K562 (cell line): ENCODE data around the gene ST6GAL1. TPM values are rescaled to one million over a fixed set of nuclear protein-coding genes. Genes with fewer than 3 reads are reported as not detected.

Experiments used
- BACH1 ChIP-seq: fragments of 200-800 bp; sonication (Bioruptor generic); IDR thresholded peaks from 2 replicates; pipeline ENCODE4 v1.6.1; 2016; ENCODE audit warnings: missing genetic modification characterization, missing compliant biosample characterization
- CBFA2T2 ChIP-seq: fragments of 450-650 bp; conservative IDR thresholded peaks from 2 replicates; pipeline ENCODE4 v1.6.1; 2017; ENCODE audit warnings: mild to moderate bottlenecking
- CTBP1 ChIP-seq: fragments of 450-650 bp; IDR thresholded peaks from 2 replicates; pipeline ENCODE4 v1.6.1; 2016; ENCODE audit warnings: borderline replicate concordance
- CXXC5 ChIP-seq: fragments of 250-450 bp; sonication (Bioruptor Pico); IDR thresholded peaks from 2 replicates; pipeline ENCODE4 v1.8.0; 2022; ENCODE audit warnings: inconsistent platforms, mild to moderate bottlenecking, moderate library complexity
- FIP1L1 ChIP-seq: fragments of 200-400 bp; formaldehyde crosslinking; IDR thresholded peaks from 2 replicates; pipeline ENCODE4 v1.6.1; 2018; ENCODE audit warnings: mild to moderate bottlenecking, low read depth, low read length; ENCODE audit not compliant: poor library complexity, severe bottlenecking
- HMG20A ChIP-seq: fragments of 450-650 bp; formaldehyde crosslinking; conservative IDR thresholded peaks from 2 replicates; pipeline ENCODE4 v1.4.0; 2020; ENCODE audit warnings: mild to moderate bottlenecking, mixed read lengths
- KDM1A ChIP-seq, 2 experiments: fragments of 450-650 bp; IDR thresholded peaks; 2 replicates each; pipeline ENCODE4 v1.6.1; 2016; ENCODE audit warnings: mild to moderate bottlenecking in 2 of 2
- LEF1 ChIP-seq: fragments of 450-650 bp; IDR thresholded peaks from 2 replicates; pipeline ENCODE4 v1.6.1; 2016; ENCODE audit warnings: mild to moderate bottlenecking
- MEIS2 ChIP-seq: fragments of 450-650 bp; IDR thresholded peaks from 2 replicates; pipeline ENCODE4 v1.6.1; 2014; ENCODE audit warnings: mild to moderate bottlenecking; ENCODE audit not compliant: partially characterized antibody
- PURB ChIP-seq: sonication (generic); formaldehyde crosslinking; IDR thresholded peaks from 2 replicates; pipeline ENCODE4 v1.9.0; 2021; ENCODE audit warnings: low read depth, mild to moderate bottlenecking, missing genetic modification reagents
- RBFOX2 ChIP-seq: fragments of 200-400 bp; formaldehyde crosslinking; IDR thresholded peaks from 2 replicates; pipeline ENCODE4 v1.6.1; 2017; ENCODE audit warnings: low read depth, mild to moderate bottlenecking, low read length, moderate library complexity
- RBM25 ChIP-seq: fragments of 200-400 bp; formaldehyde crosslinking; IDR thresholded peaks from 2 replicates; pipeline ENCODE4 v1.6.1; 2018; ENCODE audit warnings: low read length, low read depth, moderate library complexity; ENCODE audit not compliant: severe bottlenecking
- RBM39 ChIP-seq: fragments of 200-400 bp; formaldehyde crosslinking; optimal IDR thresholded peaks from 2 replicates; pipeline ENCODE3; 2018; ENCODE audit warnings: low read depth, low read length
- SAFB ChIP-seq: fragments of 200-400 bp; formaldehyde crosslinking; IDR thresholded peaks from 2 replicates; pipeline ENCODE4 v1.6.1; 2017; ENCODE audit warnings: low read depth, low read length, borderline replicate concordance
- SPI1 ChIP-seq: IDR thresholded peaks from 2 replicates; pipeline ENCODE4 v1.6.1; 2011; ENCODE audit warnings: low read depth, low read length, control low read depth, borderline replicate concordance
- STAT5A ChIP-seq: IDR thresholded peaks from 2 replicates; pipeline ENCODE4 v1.6.1; 2012; ENCODE audit warnings: low read length, inconsistent platforms, borderline replicate concordance
- THAP7 ChIP-seq: fragments of 250-450 bp; sonication (Bioruptor Pico); IDR thresholded peaks from 2 replicates; pipeline ENCODE4 v1.5.0; 2021
- ZFP1 ChIP-seq: fragments of 450-650 bp; formaldehyde crosslinking; IDR thresholded peaks from 2 replicates; pipeline ENCODE4 v1.4.0; 2020; ENCODE audit warnings: mild to moderate bottlenecking, mixed read lengths
- ZNF274 ChIP-seq: IDR thresholded peaks from 2 replicates; pipeline ENCODE4 v1.6.1; 2011; ENCODE audit warnings: low read depth, mild to moderate bottlenecking, low read length, moderate library complexity, borderline replicate concordance
- ZNF699 ChIP-seq: fragments of 250-450 bp; sonication (Bioruptor Pico); IDR thresholded peaks from 2 replicates; pipeline ENCODE4 v1.8.0; 2021; ENCODE audit warnings: mild to moderate bottlenecking, moderate library complexity; ENCODE audit not compliant: insufficient replicate concordance
- polyA plus RNA-seq, 8 experiments: library from polyadenylated mRNA; depleted of rRNA in 4 of 8; stranded (reverse) in 5 of 8; unstranded in 3 of 8; fragments of >200 nt; fragmentation: Nextera tagmentation in 2 of 8; fragmentation: Illumina TruSeq in 1 of 8; extraction: Ambion mirVana in 2 of 8; extraction: Trizol in 1 of 8; gene quantifications; 2 replicates each; pipeline versions ENCODE4 v1.2.1 to v1.2.3, GENCODE V29; 2011 to 2014; ENCODE audit warnings: inconsistent platforms in 1 of 8, missing spikeins in 1 of 8
- total RNA-seq, 7 experiments: library from RNA; depleted of rRNA in 6 of 7; stranded (reverse); fragments of >200 nt in 6 of 7; fragmentation: Illumina TruSeq in 2 of 7; extraction: Trizol in 2 of 7; gene quantifications; 2 replicates each; pipeline versions ENCODE4 v1.2.1 to v1.2.3, GENCODE V29; 2011 to 2021; ENCODE audit warnings: low replicate concordance in 1 of 7
- TF ChIP-seq, protein P1 (sequence below): fragments of 450-650 bp; IDR thresholded peaks from 2 replicates; pipeline ENCODE4 v1.6.1; 2018; ENCODE audit not compliant: partially characterized antibody
- TF ChIP-seq, protein P2 (sequence below): fragments of 250-450 bp; sonication (Bioruptor Pico); IDR thresholded peaks from 2 replicates; pipeline ENCODE4 v1.8.0; 2021; ENCODE audit warnings: mild to moderate bottlenecking, moderate library complexity
- TF ChIP-seq, protein P3 (sequence below): sonication (generic); formaldehyde crosslinking; IDR thresholded peaks from 2 replicates; pipeline ENCODE4 v1.5.0; 2020; ENCODE audit warnings: missing genetic modification reagents

Gene ST6GAL1
- total and polyA plus RNA-seq, 9 of the 15 experiments (the other 6 are each of a cell fraction or from before 2014, with no cell fraction given) = 31.9 to 145 (median 71.0) TPM

DNA sequence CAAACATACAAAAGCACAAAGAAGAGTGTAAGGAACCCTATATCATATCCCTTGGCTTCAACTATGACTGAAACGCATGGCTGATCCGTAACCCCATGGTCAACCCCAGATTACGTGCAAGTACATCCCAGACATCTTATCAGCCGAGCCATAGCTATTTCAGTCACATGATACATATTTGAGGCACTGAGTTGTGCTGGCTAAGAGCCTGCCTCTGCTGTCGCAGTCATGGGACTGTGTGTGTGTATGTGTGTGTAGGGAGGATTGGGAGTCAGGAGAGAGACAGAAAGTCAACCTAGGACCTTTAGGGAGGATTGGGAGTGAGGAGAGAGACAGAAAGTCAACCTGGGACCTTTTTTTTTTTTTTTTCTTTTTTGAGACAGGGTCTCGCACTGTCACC is 8.4 kb downstream of the ST6GAL1 start (continued):
- TF ChIP-seq BACH1 (tag) = no peak; the same call in 1 of the 2 replicates
- peak; percentile 83 for TF ChIP-seq CBFA2T2
- peak; percentile 31; the same call in 1 of the 2 replicates for TF ChIP-seq STAT5A
- peak; percentile 50 for TF ChIP-seq MEIS2
- TF ChIP-seq RBM39 = no peak
- no peak for TF ChIP-seq ZNF699
- TF ChIP-seq, protein P1, sequence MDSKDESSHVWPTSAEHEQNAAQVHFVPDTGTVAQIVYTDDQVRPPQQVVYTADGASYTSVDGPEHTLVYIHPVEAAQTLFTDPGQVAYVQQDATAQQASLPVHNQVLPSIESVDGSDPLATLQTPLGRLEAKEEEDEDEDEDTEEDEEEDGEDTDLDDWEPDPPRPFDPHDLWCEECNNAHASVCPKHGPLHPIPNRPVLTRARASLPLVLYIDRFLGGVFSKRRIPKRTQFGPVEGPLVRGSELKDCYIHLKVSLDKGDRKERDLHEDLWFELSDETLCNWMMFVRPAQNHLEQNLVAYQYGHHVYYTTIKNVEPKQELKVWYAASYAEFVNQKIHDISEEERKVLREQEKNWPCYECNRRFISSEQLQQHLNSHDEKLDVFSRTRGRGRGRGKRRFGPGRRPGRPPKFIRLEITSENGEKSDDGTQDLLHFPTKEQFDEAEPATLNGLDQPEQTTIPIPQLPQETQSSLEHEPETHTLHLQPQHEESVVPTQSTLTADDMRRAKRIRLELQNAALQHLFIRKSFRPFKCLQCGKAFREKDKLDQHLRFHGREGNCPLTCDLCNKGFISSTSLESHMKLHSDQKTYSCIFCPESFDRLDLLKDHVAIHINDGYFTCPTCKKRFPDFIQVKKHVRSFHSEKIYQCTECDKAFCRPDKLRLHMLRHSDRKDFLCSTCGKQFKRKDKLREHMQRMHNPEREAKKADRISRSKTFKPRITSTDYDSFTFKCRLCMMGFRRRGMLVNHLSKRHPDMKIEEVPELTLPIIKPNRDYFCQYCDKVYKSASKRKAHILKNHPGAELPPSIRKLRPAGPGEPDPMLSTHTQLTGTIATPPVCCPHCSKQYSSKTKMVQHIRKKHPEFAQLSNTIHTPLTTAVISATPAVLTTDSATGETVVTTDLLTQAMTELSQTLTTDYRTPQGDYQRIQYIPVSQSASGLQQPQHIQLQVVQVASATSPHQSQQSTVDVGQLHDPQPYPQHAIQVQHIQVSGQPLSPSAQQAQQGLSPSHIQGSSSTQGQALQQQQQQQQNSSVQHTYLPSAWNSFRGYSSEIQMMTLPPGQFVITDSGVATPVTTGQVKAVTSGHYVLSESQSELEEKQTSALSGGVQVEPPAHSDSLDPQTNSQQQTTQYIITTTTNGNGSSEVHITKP = no peak
- no peak for TF ChIP-seq ZNF274
- no peak for TF ChIP-seq SPI1
- TF ChIP-seq, protein P2, sequence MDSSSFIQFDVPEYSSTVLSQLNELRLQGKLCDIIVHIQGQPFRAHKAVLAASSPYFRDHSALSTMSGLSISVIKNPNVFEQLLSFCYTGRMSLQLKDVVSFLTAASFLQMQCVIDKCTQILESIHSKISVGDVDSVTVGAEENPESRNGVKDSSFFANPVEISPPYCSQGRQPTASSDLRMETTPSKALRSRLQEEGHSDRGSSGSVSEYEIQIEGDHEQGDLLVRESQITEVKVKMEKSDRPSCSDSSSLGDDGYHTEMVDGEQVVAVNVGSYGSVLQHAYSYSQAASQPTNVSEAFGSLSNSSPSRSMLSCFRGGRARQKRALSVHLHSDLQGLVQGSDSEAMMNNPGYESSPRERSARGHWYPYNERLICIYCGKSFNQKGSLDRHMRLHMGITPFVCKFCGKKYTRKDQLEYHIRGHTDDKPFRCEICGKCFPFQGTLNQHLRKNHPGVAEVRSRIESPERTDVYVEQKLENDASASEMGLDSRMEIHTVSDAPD (CRISPR knock-in tag) = no peak
- TF ChIP-seq LEF1 = 0 out of 2 replicates have a peak, but pooled peaks have one; percentile 46
- TF ChIP-seq PURB = no peak
- TF ChIP-seq, protein P3, sequence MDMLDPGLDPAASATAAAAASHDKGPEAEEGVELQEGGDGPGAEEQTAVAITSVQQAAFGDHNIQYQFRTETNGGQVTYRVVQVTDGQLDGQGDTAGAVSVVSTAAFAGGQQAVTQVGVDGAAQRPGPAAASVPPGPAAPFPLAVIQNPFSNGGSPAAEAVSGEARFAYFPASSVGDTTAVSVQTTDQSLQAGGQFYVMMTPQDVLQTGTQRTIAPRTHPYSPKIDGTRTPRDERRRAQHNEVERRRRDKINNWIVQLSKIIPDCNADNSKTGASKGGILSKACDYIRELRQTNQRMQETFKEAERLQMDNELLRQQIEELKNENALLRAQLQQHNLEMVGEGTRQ (CRISPR knock-in tag) = peak; percentile 88
- TF ChIP-seq CXXC5 (CRISPR knock-in tag) = peak; percentile 88
- TF ChIP-seq ZFP1 = no peak
- no peak for TF ChIP-seq FIP1L1
- TF ChIP-seq HMG20A (CRISPR knock-in tag) = no peak
- TF ChIP-seq KDM1A (IDR thresholded peaks at IDR 0.05) = peak; percentile 74 to 87
- peak; percentile 72; the same call in 1 of the 2 replicates for TF ChIP-seq CTBP1
- no peak for TF ChIP-seq RBFOX2
- no peak for TF ChIP-seq THAP7 (CRISPR knock-in tag)
- TF ChIP-seq SAFB = no peak
- TF ChIP-seq RBM25 = no peak
